Ishikawa (cell line): Measurements from ENCODE around the gene JAKMIP3.

Experiments used
- CEBPB ChIP-seq: IDR thresholded peaks from 2 replicates; pipeline ENCODE4 v1.6.1; 2012
- CREB1 ChIP-seq: IDR thresholded peaks from 2 replicates; pipeline ENCODE4 v1.6.1; 2012; ENCODE audit warnings: low read depth
- EGR1 ChIP-seq: IDR thresholded peaks from 2 replicates; pipeline ENCODE4 v1.6.1; 2012
- EP300 ChIP-seq: IDR thresholded peaks from 2 replicates; pipeline ENCODE4 v1.6.1; 2012; ENCODE audit warnings: borderline replicate concordance
- FOXM1 ChIP-seq: IDR thresholded peaks from 2 replicates; pipeline ENCODE4 v1.6.1; 2012; ENCODE audit warnings: low read depth, borderline replicate concordance
- NFIC ChIP-seq: IDR thresholded peaks from 2 replicates; pipeline ENCODE4 v1.6.1; 2012
- RAD21 ChIP-seq: IDR thresholded peaks from 2 replicates; pipeline ENCODE4 v1.6.1; 2012; ENCODE audit warnings: low read depth
- TAF1 ChIP-seq: IDR thresholded peaks from 2 replicates; pipeline ENCODE4 v1.6.1; 2012; ENCODE audit warnings: low read depth, mild to moderate bottlenecking
- TCF12 ChIP-seq: IDR thresholded peaks from 2 replicates; pipeline ENCODE4 v1.6.1; 2012; ENCODE audit warnings: low read depth
- TEAD4 ChIP-seq: IDR thresholded peaks from 2 replicates; pipeline ENCODE4 v1.6.1; 2012
- YY1 ChIP-seq: IDR thresholded peaks from 2 replicates; pipeline ENCODE4 v1.6.1; 2012; ENCODE audit warnings: low read depth
- ZBTB7A ChIP-seq: IDR thresholded peaks from 2 replicates; pipeline ENCODE4 v1.6.1; 2012; ENCODE audit warnings: low read depth
- TF ChIP-seq, protein P1 (sequence below): IDR thresholded peaks from 2 replicates; pipeline ENCODE4 v1.6.1; 2012
- TF ChIP-seq, protein P2 (sequence below): IDR thresholded peaks from 2 replicates; pipeline ENCODE4 v1.6.1; 2012
- TF ChIP-seq, protein P3 (sequence below): IDR thresholded peaks from 2 replicates; pipeline ENCODE4 v1.6.1; 2012; ENCODE audit warnings: low read depth, mild to moderate bottlenecking

The JAKMIP3 gene

DNA sequence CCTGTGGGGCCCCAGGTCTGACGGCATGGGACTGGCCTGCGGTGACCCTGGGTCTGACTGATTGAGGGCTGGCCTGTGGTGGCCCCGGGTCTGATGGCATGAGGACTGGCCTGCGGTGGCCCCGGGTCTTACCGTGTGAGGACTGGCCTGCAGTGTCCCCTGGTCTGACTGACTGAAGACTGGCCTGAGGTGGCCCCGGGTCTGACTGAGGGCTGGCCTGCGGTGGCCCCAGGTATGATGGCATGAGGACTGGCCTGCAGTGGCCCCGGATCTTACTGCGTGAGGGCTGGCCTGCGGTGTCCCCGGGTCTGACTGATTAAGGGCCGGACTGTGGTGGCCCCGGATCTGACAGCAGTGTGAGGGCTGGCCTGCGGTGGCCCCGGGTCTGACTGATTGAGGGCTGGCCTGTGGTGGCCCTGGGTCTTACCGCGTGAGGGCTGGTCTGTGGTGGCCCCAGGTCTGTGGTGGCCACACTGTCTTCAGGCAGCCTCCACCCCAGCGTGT lies 10.9 kb downstream of the JAKMIP3 start:
- TF ChIP-seq, protein P1, sequence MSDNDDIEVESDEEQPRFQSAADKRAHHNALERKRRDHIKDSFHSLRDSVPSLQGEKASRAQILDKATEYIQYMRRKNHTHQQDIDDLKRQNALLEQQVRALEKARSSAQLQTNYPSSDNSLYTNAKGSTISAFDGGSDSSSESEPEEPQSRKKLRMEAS: no peak
- no peak for TF ChIP-seq FOXM1

DNA sequence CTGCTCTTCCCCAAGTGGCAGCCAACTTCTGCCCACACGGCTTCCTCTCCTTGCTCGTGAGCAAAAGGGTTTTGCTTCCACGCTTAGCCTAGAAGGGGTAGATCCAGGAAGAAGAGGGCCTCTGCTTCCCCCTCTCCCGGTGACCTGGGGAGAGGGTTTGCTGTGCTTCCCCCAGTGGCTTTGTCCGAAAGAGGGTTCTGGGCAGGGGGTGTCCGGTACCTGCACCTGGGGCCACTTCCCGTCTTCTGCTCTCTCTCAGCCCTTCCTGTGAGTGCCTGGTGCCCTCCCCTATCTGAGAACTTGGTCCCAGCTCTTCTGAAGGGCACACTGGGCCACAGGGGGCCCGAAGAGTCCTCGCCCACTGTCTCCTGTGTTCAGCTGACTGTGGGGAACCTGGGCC lies 11.3 kb downstream of the JAKMIP3 start:
- TF ChIP-seq, protein P2, sequence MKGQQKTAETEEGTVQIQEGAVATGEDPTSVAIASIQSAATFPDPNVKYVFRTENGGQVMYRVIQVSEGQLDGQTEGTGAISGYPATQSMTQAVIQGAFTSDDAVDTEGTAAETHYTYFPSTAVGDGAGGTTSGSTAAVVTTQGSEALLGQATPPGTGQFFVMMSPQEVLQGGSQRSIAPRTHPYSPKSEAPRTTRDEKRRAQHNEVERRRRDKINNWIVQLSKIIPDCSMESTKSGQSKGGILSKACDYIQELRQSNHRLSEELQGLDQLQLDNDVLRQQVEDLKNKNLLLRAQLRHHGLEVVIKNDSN: no peak
- TF ChIP-seq YY1 (no peak), TCF12 (no peak), FOXM1 (no peak), CREB1 (no peak), EP300 (no peak), ZBTB7A (no peak), CEBPB (no peak), EGR1 (no peak), NFIC (no peak)
- TF ChIP-seq, protein P1: no peak
- TF ChIP-seq, protein P3, sequence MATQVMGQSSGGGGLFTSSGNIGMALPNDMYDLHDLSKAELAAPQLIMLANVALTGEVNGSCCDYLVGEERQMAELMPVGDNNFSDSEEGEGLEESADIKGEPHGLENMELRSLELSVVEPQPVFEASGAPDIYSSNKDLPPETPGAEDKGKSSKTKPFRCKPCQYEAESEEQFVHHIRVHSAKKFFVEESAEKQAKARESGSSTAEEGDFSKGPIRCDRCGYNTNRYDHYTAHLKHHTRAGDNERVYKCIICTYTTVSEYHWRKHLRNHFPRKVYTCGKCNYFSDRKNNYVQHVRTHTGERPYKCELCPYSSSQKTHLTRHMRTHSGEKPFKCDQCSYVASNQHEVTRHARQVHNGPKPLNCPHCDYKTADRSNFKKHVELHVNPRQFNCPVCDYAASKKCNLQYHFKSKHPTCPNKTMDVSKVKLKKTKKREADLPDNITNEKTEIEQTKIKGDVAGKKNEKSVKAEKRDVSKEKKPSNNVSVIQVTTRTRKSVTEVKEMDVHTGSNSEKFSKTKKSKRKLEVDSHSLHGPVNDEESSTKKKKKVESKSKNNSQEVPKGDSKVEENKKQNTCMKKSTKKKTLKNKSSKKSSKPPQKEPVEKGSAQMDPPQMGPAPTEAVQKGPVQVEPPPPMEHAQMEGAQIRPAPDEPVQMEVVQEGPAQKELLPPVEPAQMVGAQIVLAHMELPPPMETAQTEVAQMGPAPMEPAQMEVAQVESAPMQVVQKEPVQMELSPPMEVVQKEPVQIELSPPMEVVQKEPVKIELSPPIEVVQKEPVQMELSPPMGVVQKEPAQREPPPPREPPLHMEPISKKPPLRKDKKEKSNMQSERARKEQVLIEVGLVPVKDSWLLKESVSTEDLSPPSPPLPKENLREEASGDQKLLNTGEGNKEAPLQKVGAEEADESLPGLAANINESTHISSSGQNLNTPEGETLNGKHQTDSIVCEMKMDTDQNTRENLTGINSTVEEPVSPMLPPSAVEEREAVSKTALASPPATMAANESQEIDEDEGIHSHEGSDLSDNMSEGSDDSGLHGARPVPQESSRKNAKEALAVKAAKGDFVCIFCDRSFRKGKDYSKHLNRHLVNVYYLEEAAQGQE: no peak

DNA sequence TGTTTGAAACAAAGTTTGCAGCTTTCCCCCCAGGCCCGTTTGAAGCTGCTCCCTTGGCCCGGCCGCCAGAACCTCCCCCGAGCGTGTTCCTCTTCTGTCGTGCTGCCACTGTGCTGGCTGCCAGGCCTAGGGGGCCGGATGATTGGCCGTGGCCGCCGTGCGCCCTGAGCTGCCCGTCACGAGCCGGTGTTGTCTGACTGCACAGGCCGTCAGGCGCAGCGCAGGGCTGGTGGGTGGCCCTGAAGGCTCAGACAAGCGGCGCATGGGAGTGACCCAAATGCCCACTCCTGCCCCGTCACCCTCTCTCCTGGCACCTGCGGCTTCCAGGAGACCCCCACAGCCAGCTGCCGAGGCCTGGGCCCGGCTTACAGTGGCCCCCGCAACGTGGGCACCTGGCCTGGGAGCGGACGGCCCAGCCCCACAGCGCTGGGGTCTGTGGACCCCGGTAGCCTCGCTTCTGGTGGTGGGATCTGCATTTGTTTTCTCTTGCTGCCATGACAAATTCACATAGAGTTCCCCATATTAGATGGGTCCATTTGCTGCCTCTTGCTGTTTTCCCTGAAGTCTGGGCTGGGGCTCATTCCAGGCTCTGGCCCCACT lies 13.1 kb downstream of the JAKMIP3 start:
- TF ChIP-seq TAF1 (no peak), TEAD4 (no peak), EP300 (no peak), EGR1 (no peak), CEBPB (no peak), FOXM1 (no peak), RAD21 (no peak), ZBTB7A (no peak), YY1 (no peak), TCF12 (no peak), CREB1 (no peak), NFIC (no peak)
- TF ChIP-seq, protein P2: no peak
- TF ChIP-seq, protein P1: no peak
- TF ChIP-seq, protein P3: no peak

DNA sequence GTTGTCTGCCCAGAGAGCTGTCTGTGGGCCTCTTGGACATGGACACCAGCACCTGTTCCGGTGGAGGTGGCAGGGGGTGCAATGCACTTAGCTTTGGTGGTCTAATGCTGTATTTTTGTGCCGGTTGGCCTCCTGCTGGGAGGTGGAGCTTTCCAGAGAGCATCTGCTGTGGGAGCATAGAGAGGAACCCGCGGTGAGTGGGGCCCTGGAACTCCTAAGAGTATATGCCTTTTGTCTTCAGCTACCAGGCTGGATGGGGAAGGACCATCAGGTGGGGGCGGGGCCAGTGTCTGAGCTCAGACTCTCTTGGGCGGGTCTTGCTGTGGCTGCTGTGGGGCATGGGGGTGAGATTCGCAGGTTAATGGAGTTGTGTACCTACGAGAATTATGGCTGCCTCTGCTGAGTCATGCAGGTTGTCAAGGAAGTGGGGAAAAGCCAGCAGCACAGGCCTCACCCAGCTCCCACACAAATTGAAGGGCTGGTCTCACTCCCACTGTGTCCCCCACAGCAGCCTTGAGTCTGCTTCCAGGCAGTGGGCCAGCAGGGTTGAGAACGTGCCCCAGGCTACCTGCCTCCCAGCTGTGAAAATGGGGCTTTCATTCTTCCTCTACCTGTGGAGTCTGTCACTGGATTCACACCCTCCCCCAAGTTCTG lies 29.0 kb downstream of the JAKMIP3 start:
- TF ChIP-seq, protein P1: no peak

DNA sequence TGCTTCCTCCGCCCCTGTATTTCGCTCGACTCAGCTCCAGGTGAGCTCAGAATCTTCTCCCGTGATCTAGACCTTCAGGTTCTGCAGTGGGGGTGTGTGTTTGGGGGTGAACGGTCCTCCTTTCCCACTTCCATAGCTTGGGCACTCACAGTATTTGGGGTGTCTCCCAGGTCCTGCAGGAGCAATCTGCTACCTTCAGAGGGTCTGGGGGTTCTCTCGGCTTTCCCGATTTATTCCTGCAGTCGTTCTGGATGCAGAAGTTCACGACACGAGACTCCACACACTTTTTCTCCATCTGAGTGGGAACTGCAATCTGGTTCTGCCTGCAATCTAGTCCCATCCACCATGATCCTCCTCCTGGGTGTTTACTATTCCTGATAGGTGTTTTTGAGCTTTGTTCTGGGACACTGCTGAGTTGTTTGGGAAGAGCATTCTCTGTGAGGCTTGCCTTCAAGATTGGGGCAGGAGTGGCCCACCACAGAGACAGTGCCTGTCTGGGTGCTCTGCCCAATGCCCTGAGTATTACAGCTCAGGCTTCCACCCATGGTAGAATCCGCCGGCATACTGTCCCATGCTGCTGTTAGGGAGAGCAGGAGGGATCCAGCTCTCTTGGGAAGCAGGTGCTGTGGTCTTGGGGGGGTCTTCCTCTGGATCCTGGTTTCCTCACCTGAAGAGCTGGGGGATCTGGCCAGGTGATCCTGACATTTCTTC lies 29.8 kb downstream of the JAKMIP3 start:
- TF ChIP-seq CEBPB (no peak), TAF1 (no peak), NFIC (no peak), RAD21 (no peak), YY1 (no peak), TEAD4 (no peak), CREB1 (no peak), EGR1 (no peak), EP300 (no peak), ZBTB7A (no peak), FOXM1 (no peak), TCF12 (no peak)
- TF ChIP-seq, protein P2: no peak
- TF ChIP-seq, protein P3: no peak
- TF ChIP-seq, protein P1: no peak
